ENCODE data around the gene POGLUT2. TPM values are rescaled to one million over a fixed set of nuclear protein-coding genes. Genes with fewer than 3 reads are reported as not detected.
"Not testable (repeated sequence)": the region's sequence is repeated elsewhere in the genome, so short reads cannot be mapped to it uniquely, and the experiment has no call there.

POGLUT2 gene
- total and polyA plus RNA-seq, 5 donors, result 2.7 to 5.5 (median 4.2) TPM

- Histone ChIP-seq H3K4me1 (ENCODE audit: control insufficient read depth, insufficient read depth, low read length) (peaks cover 2% of the 10 kb centered on the region), H3K9me3 (ENCODE audit: control insufficient read depth, low read length) (no peaks in the 10 kb centered on the region), H3K4me3 (ENCODE audit: low read length) (no peak overlapping the region), H3K27ac (ENCODE audit: low read length) (no peak overlapping the region), H3K27me3 (ENCODE audit: control insufficient read depth, insufficient read depth) (no peaks in the 10 kb centered on the region)
- intact Hi-C loops (cut with DNase I), result no loop called here
- 96% methylated on average over 3 of the region's 3 CpGs for WGBS
- DNase-seq, result no peak
- no peak for ATAC-seq
Measured at GRCh38 chr13:102805680-102806079, 6.9 kb upstream of the POGLUT2 start.

GRCh38 chr13:102800145-102801041 lies 1.6 kb upstream of the POGLUT2 start:
- H3K4me1 ChIP-seq (ENCODE audit: control insufficient read depth, insufficient read depth, low read length), result peaks cover 2% of the 10 kb centered on the region
- DNase-seq, result peak; percentile 85 to 95 (median 94)

DNA sequence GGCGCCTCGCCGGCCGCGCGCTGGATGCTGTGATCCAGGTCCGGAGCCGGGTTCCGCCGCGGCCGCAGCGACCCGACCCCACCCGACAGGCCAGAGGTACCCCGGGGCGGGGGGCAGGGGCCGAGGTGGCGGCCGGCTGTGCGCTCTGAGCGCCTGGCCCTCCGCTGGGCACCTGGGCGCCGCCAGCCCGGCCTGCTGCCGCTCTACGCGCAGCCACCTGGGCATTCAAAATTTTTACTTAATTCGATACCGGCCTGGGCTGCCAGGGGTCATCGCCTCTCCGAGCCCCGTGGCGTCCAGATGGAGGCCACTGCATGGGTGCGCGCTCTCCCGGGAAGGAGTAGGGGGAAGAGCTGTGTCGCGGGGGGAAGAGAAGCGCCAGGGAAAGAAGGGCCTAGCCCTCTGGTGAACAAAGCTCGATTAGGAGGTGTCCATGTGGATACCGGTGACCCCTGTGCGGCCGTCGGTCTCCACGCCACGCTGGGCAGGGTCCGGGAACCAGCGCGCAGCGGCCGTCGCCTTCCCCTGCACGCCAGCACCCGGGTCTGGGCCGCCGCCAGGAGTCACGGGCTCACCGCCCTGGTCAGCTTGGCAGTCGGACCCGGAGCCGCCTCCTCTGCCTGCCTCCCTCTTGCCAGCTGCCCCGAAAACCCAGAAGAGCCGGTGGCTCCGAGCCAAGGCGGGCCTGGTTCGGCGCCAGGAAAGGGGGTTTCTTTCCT lies 809 bp upstream of the POGLUT2 start:
- peak; percentile 52 to 54 for ATAC-seq

More at GRCh38 chr13:102800145-102801041, 1.6 kb upstream of the POGLUT2 start:
- peak overlapping the region; percentile 91 for H3K27ac ChIP-seq (ENCODE audit: low read length)
- H3K27me3 ChIP-seq (ENCODE audit: control insufficient read depth, insufficient read depth), result no peaks in the 10 kb centered on the region
- peak; percentile 89 to 90 for ATAC-seq
- WGBS, result 2% methylated on average over 81 of the region's 81 CpGs
- H3K4me3 ChIP-seq (ENCODE audit: low read length), result peak overlapping the region; percentile 54
- intact Hi-C loops (cut with DNase I), result no loop called here
- no peaks in the 10 kb centered on the region for H3K9me3 ChIP-seq (ENCODE audit: control insufficient read depth, low read length)

GRCh38 chr13:102793611-102794355 lies 5.0 kb downstream of the POGLUT2 start:
- intact Hi-C loops (cut with DNase I), result no loop called here
- ATAC-seq, result no peak
- 89% methylated on average over 9 of the region's 9 CpGs for WGBS

More for the DNA sequence above, 809 bp upstream of the POGLUT2 start:
- peak; percentile 58 to 83 (median 80) for DNase-seq
- peak overlapping the region; percentile 54 for H3K4me3 ChIP-seq (ENCODE audit: low read length)
- intact Hi-C loops (cut with DNase I), result no loop called here
- H3K27me3 ChIP-seq (ENCODE audit: control insufficient read depth, insufficient read depth), result no peaks in the 10 kb centered on the region
- WGBS, result under 1% methylated on average over 69 of the region's 69 CpGs
- H3K27ac ChIP-seq (ENCODE audit: low read length), result peak overlapping the region; percentile 91
- H3K4me1 ChIP-seq (ENCODE audit: control insufficient read depth, insufficient read depth, low read length), result peaks cover 2% of the 10 kb centered on the region
- no peaks in the 10 kb centered on the region for H3K9me3 ChIP-seq (ENCODE audit: control insufficient read depth, low read length)

DNA sequence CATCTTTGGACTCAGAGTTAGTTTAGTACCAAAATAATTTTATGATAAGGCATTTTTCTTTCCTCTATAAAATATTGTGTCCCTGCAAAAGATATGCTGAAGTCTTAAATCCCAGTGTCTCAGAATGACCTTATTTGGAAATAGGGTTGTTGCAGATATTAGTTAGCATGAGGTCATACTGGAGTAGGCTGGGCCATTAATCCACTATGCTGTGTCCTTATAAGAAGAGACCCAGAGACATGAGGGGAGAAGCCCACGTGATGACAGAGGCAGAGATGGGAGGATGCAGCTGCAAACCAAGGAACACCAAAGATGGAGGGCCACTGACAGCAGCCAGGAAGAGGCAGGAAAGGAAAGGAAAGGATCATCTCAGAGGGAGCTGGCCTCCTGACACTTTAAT lies 6.4 kb downstream of the POGLUT2 start:
- intact Hi-C loops (cut with DNase I), result no loop called here
- ATAC-seq (no peak), DNase-seq (no peak)
- Histone ChIP-seq H3K4me3 (ENCODE audit: low read length) (no peak overlapping the region), H3K9me3 (ENCODE audit: control insufficient read depth, low read length) (no peaks in the 10 kb centered on the region), H3K27ac (ENCODE audit: low read length) (no peak overlapping the region), H3K4me1 (ENCODE audit: control insufficient read depth, insufficient read depth, low read length) (no peaks in the 10 kb centered on the region), H3K27me3 (ENCODE audit: control insufficient read depth, insufficient read depth) (no peaks in the 10 kb centered on the region)
- WGBS, result 50% methylated on average over 1 of the region's 1 CpG

More at GRCh38 chr13:102793611-102794355, 5.0 kb downstream of the POGLUT2 start:
- H3K9me3 ChIP-seq (ENCODE audit: control insufficient read depth, low read length), result no peaks in the 10 kb centered on the region
- no peak overlapping the region for H3K27ac ChIP-seq (ENCODE audit: low read length)
- no peaks in the 10 kb centered on the region for H3K4me1 ChIP-seq (ENCODE audit: control insufficient read depth, insufficient read depth, low read length)
- H3K4me3 ChIP-seq (ENCODE audit: low read length), result no peak overlapping the region
- no peak for DNase-seq
- H3K27me3 ChIP-seq (ENCODE audit: control insufficient read depth, insufficient read depth), result no peaks in the 10 kb centered on the region

- no peak for ATAC-seq
- Histone ChIP-seq H3K27me3 (ENCODE audit: control insufficient read depth, insufficient read depth) (no peaks in the 10 kb centered on the region), H3K4me1 (ENCODE audit: control insufficient read depth, insufficient read depth, low read length) (no peaks in the 10 kb centered on the region), H3K27ac (ENCODE audit: low read length) (no peak overlapping the region), H3K4me3 (ENCODE audit: low read length) (no peak overlapping the region), H3K9me3 (ENCODE audit: control insufficient read depth, low read length) (no peaks in the 10 kb centered on the region)
- intact Hi-C loops (cut with DNase I), result no loop called here
- WGBS, result 96% methylated on average over 8 of the region's 8 CpGs
- DNase-seq, result no peak
Measured at GRCh38 chr13:102788683-102789082, 10.1 kb downstream of the POGLUT2 start.

- 49% methylated on average over 3 of the region's 3 CpGs for WGBS
- Histone ChIP-seq H3K4me1 (ENCODE audit: control insufficient read depth, insufficient read depth, low read length) (no peaks in the 10 kb centered on the region), H3K27ac (ENCODE audit: low read length) (peak overlapping the region; percentile 87), H3K4me3 (ENCODE audit: low read length) (no peak overlapping the region), H3K9me3 (ENCODE audit: control insufficient read depth, low read length) (no peaks in the 10 kb centered on the region), H3K27me3 (ENCODE audit: control insufficient read depth, insufficient read depth) (no peaks in the 10 kb centered on the region)
- peak; percentile 70 to 89 for ATAC-seq
- no peak for DNase-seq
- intact Hi-C loops (cut with DNase I), result no loop called here
Measured at GRCh38 chr13:102784483-102784882, 14.3 kb downstream of the POGLUT2 start.

DNA sequence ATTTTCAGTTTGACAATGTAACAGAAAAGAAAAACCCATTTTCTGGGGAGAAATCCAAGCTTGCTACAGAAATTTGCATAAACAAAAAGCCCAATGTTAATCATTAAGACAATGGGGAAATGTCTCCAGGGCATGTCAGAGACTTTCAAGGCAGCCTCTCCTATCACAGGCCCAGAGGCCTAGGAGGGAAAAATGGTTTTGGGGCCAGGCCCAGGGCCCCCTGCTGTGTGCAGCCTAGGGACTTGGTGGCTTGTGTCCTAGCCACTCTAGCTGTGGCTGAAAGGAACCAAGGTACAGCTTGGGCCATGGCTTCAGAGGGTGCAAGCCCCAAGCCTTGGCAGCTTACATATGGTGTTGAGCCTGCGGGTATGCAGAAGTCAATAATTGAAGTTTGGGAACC lies 17.2 kb downstream of the POGLUT2 start:
- Histone ChIP-seq H3K4me1 (ENCODE audit: control insufficient read depth, insufficient read depth, low read length) (no peaks in the 10 kb centered on the region), H3K9me3 (ENCODE audit: control insufficient read depth, low read length) (no peaks in the 10 kb centered on the region), H3K27me3 (ENCODE audit: control insufficient read depth, insufficient read depth) (no peaks in the 10 kb centered on the region), H3K27ac (ENCODE audit: low read length) (no peak overlapping the region), H3K4me3 (ENCODE audit: low read length) (no peak overlapping the region)
- intact Hi-C loops (cut with DNase I), result no loop called here
- ATAC-seq (no peak), DNase-seq (no peak)
- whole genome bisulfite sequencing, result 96% methylated on average over 1 of the region's 1 CpG

GRCh38 chr13:102780656-102781055 lies 18.1 kb downstream of the POGLUT2 start:
- DNase-seq; H3K4me1 ChIP-seq (ENCODE audit: control insufficient read depth, insufficient read depth, low read length); intact Hi-C loops (cut with DNase I); H3K27me3 ChIP-seq (ENCODE audit: control insufficient read depth, insufficient read depth); H3K27ac ChIP-seq (ENCODE audit: low read length); H3K4me3 ChIP-seq (ENCODE audit: low read length); ATAC-seq; H3K9me3 ChIP-seq (ENCODE audit: control insufficient read depth, low read length): not testable (repeated sequence)
- WGBS, result 87% methylated on average over 4 of the region's 4 CpGs

- no peaks in the 10 kb centered on the region for H3K27me3 ChIP-seq (ENCODE audit: control insufficient read depth, insufficient read depth)
- no peak for ATAC-seq
- intact Hi-C loops (cut with DNase I), result loop anchor here in 1 of 4 donors (10.0 kb wide), 1 partner anchor 65 kb away; the partner anchor contains the start of gene ERCC5
Measured at GRCh38 chr13:102779436-102780159, 19.2 kb downstream of the POGLUT2 start.

More at GRCh38 chr13:102779436-102780159, 19.2 kb downstream of the POGLUT2 start:
- no peak for DNase-seq
- H3K9me3 ChIP-seq (ENCODE audit: control insufficient read depth, low read length), result no peaks in the 10 kb centered on the region
- H3K4me3 ChIP-seq (ENCODE audit: low read length), result no peak overlapping the region
- no peak overlapping the region for H3K27ac ChIP-seq (ENCODE audit: low read length)
- WGBS, result 62% methylated on average over 5 of the region's 5 CpGs
- no peaks in the 10 kb centered on the region for H3K4me1 ChIP-seq (ENCODE audit: control insufficient read depth, insufficient read depth, low read length)

All from right cardiac atrium (tissue), 5 donors.